ENCODE results near the gene CTNNBIP1.
"Not testable (repeated sequence)": the region's sequence is repeated elsewhere in the genome, so short reads cannot be mapped to it uniquely, and the experiment has no call there.

CTNNBIP1 gene

GRCh38 chr1:9910076-9910422 is at the start of gene CTNNBIP1:
Gene CTNNBIP1, minus strand, starts transcription at chr1:9910269. Its CDS starts 38,205 bp downstream, at chr1:9872064.
- DNase-seq = no peak

DNA sequence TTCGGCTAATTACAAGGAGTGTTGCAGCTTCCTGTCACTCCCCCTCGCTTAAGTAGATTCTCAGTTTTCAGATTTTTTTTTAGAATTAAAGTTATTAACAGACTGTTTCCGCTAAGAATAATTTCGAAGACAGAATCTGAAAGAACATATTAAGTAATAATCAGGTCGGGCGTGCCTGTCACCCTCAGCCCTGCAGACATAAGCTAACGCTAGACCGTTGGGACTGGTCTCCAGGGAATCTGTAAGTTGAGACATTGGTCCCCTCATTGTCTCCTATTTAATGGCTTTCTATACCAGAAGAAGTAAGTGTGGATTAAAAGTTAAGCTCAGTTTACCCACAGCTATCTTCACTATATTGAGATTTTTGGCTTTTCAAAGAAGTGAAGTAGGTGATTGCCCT is 47.7 kb upstream of the CTNNBIP1 start:
- DNase-seq = no peak

DNA sequence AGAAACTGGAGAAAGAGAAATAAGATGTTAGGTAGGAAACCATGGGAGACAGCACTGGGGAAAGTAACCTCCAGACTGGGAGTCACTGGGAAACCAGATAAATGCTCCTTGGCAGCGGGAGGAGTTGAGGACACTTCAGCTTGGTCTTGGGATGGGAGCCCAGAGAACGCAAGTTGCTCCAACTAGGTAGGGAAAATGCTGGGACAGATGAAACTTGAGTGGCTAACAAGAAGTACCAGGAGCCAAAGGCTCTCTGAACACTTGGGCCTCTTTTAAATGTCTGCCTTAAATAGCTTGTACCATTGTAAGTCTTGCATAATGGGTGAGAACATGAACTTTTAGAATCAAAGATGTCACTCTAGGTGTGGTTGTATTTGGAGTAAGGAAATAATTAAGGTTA is 36.2 kb upstream of the CTNNBIP1 start:
- no peak for DNase-seq

DNA sequence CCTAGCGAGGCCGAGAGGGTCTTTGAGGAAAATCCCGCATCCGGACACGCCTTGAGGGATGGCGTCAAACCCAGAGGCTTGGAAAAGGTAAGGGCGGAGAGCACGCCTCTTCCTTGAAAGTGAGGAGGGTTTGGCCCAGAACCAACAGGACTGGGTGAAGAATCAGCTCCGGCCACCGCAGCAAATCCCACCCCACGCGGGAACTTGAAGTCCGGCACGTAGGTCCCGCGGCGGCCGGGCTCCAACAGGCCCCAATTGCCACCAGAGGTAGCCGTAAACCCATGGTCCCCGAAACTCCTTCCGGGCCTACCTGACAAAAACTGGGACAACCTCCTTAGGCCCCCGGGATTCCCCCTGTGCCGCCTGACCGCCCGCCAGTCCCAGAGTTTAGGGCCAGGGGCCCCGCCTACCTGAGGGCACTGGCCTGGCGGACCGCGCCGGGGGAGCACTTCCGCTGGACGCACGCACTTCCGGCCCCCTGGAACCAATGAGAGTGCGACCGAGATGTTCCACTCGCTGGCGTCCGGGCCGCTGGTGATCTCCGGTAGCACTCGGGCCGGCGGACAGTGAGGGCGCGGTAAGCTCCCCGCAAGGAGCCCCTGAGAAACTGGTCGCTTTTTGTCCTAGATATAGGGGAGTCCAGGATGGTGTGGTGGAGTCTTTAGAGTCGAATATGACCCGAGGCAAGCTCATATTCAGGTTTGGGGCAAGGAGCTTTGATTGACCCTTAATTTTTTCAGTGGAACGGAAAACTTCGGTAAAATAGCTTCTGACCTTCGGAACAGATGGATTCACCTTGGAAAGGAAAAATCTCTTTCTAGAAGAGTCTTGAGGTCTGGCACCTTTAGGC is 33.1 kb upstream of the CTNNBIP1 start, which contains the start of the genes LZIC and NMNAT1:
LZIC (minus strand) TSS at position 453 of the 850 bp plus-strand sequence. CDS start 6,772 bp downstream, outside the sequence.
NMNAT1 (plus strand) TSS at position 537 of the 850 bp plus-strand sequence. CDS start 28,599 bp downstream, outside the sequence.
- DNase-seq = peak; percentile 78 to 81 (median 78)

DNA sequence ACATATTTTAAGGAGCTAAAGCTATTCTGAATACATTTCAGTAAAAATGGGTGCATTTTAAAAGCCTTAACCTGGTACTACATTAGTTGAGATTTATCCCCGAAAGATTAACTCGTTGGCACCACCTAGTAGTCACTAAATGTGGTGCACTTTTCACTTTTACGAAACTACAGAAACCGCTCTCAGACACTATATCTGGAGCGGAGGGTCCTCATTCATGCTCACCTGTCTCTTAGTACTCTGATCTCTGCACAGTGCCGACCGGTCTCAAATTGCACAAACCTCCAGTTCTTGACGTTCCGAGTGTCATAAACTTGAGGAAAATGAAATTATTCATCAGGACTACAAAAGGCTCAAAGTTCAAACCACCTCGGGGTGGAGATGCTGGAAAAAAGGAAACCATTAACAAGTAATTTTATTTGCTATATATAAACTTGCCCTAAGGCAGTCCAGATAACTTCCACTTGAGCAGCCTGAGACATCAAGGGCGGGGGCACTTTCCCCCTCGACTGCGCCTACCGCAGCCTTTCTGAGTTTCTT is 32.4 kb upstream of the CTNNBIP1 start:
- DNase-seq = no peak

DNA sequence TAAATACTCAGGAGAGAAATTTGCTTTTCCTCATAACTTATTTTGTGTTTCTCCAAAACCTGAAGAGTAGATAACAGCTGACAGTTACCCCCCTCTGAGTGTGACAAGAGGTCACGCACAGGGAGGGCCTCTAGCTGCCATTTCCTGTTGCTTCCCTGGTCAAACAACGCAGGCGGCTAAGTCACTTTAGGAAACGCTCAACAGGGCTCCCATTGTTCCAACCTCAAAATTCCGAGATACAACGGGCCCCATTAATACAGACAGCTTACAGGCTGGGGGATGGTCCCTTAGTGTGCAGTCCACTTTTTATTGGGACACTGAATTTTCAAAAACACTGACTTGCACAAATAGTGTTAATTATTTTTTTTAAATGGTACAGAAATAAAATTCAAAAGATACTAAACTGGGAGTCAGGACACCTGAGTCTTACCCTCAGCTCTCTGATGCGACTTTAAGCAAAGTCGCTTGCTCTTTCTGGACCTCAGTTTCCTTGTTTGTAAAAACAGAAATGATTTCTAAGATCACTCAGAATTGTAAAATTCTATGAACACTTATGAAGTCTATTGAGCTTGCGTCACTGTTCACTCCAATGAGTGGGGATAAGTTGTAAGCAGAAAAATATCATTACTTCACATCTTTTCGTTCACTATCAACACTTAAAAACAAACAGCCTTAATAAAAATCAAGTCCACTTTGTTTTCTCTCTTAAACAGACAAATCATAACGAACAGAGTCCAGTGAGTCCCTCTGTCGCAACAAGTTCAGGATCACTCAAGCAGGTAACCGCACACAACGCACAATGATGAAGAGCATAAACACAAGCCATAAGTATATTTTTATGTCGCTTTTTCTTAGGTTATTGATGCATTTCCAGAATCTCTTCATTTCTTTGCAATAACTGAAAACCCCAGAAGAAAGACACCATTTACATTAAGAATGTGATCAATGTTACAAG is 19.6 kb upstream of the CTNNBIP1 start:
- no peak for DNase-seq

GRCh38 chr1:9927259-9927658 is 17.2 kb upstream of the CTNNBIP1 start:
- no peak for DNase-seq

GRCh38 chr1:9922342-9922741 is 12.3 kb upstream of the CTNNBIP1 start:
- DNase-seq = no peak

DNA sequence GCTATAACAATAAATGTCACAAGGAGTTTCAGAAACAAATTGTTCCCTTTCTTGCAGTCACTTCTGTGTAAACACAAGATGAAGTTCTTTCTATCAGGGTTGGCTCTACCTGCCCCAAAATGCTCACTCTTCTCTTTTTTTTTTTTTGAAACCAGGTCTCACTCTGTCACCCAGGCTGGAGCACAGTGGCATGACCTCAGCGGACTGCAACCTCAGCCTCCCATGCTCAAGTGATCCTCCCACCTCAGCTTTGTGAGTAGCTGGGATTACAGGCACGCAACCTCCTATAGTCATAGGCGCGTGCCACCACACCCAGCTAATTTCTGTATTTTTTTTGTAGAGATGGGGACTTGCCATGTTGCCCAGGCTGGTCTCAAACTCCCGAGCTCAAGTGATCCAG is 10.5 kb upstream of the CTNNBIP1 start:
- DNase-seq = no peak

GRCh38 chr1:9917901-9918300 is 7.8 kb upstream of the CTNNBIP1 start:
- DNase-seq = no peak

GRCh38 chr1:9917495-9917894 is 7.4 kb upstream of the CTNNBIP1 start:
- DNase-seq = not testable (repeated sequence)

DNA sequence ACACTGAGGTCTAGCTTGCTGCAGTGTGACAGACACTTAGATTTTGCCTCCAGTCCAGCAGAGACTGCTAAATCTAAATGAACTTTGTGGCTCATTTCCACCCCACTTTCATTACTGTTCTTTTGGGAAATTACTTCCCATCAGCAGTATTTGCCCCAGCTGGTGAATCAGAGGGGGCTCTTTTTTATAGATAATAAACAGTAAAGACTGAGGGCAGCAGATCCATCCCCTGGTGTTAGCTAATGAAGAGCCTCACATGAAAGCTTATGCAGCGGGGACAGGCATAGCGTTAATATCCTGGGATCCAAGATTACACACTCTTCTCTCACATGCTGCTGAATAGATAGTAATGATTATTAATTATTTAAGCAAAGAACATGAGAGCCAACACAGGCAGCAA is 6.4 kb upstream of the CTNNBIP1 start:
- DNase-seq = no peak

DNA sequence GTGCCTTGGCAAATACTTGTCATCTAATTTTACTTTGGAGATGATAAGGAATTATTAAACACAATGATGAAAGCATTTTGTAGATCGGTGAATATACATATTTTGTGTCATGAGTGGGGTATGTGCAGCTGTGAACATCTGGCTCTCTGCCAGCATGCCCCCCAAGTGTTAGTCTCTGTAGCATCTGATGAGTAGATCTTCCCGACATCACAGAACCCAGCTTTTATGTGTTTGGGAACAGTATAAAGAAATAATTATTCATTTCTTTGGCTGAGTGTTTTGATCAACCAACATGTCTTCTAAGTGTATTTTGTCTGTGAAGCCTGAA is 4.5 kb upstream of the CTNNBIP1 start:
- DNase-seq = no peak

GRCh38 chr1:9912264-9912936 is 2.3 kb upstream of the CTNNBIP1 start:
- no peak for DNase-seq

DNA sequence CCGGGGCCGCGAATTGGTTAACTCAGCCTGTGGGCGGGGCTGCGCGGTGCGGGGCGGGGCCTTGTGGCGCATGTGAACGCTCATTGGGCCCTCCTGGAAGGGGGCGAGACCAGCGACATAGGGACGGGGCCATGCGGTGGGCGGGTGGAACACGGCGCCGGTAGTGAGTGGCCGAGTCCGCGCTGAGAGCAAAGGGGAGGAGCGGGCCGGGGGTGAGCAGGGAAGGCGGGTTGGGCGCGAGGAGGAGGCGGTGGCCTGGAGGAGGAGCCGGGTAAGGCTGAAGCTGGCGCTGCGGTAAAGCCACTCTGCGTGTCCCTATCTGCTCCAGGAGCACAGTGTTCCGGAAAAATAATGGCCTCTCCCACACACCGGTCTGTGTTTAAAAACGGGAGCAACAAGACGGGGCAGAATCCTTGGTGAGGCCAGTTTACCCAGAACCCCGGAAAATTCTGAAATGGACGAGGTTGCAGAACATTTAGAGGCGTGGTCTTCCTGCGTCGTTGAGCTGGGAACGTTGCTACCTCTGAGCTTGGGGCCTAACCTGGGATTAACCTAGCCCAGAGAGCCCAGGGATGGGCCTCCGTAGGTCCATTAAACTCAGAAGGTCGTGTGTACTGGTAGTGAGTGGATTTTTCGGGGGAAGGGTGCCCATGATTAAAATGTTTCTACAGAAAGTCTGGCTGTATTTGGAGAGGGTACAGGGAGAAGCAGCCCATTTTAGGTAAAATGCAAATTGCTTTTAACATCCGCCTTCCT is 532 bp upstream of the CTNNBIP1 start:
- DNase-seq = peak; percentile 100

GRCh38 chr1:9909234-9910046 is 629 bp downstream of the CTNNBIP1 start:
- peak in 3 of 4 experiments; percentile 10 to 42 (median 13) for DNase-seq

- DNase-seq = no peak
Observed at GRCh38 chr1:9908871-9909233, 1.2 kb downstream of the CTNNBIP1 start.

DNA sequence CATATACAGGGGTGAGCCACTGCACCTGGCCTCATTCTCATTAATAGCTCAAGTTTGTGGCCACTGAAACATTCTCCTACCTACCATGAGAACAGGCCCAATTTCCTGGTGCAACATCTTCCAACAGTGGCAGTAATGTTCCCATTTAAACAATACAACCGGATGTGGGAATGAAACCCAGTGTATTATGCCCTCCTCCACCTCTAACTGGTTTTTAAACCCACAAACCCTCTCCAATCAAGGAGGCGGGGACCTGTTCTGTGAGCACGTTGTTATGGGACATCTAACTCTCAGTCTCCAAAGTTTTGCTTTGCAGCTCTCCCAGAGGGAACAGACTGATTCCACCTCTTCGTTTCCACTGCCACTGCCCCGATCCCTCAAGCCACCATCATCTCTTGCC is 2.6 kb downstream of the CTNNBIP1 start:
- DNase-seq = no peak

GRCh38 chr1:9906466-9906865 is 3.6 kb downstream of the CTNNBIP1 start:
- no peak for DNase-seq

DNA sequence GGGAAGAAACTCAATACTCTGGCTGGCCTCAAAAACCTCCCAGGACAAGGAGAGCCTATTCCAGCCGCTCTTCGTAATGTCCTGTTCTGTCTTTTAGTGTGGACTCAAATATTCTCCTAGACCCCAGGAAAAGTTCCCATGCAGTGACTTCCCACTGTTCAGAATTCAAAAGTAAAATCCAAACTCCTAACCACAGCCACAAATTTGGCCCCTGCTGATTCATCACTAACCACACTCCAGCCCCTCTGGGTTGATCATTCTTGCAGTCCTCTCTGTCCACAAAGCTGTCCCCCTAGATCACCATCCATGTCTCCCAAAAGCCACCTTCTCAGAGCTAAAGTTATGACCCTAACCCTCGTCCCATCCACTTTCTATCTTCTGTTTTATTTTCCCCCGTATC is 5.1 kb downstream of the CTNNBIP1 start:
- no peak for DNase-seq

GRCh38 chr1:9904596-9904995 is 5.5 kb downstream of the CTNNBIP1 start:
- DNase-seq = no peak
